HG03103 (cell line): ENCODE data around the gene ASTN2.
"Not testable (repeated sequence)": the region's sequence is repeated elsewhere in the genome, so short reads cannot be mapped to it uniquely, and the experiment has no call there.

Experiments used
- ATAC-seq: cut with Tn5 transposase; IDR thresholded peaks from one replicate; pipeline ENCODE4 v1.9.1; 2021; ENCODE audit warnings: low read depth; ENCODE audit not compliant: unreplicated experiment

Gene ASTN2

GRCh38 chr9:116693233-116693731 is 721.6 kb downstream of the ASTN2 start:
- ATAC-seq, result no peak

DNA sequence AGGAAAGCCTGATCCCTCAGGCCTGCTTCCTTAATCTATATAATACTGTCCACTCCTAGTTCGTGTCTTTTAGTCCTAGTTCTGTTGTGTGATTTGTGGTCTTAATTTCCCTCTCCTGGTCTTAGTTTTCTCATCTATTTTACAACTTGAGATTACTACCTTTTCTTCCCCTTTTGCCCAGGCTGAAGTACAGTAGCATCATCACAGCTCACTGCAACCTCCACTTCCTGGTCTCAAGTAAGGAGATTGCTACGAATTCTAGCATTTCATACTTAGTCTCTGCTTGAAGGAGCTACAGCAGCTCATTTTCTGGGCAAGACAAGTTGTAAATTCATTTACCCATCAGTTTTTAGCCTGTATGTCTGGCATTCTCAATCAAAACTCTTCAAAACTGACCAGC is 722.2 kb downstream of the ASTN2 start:
- no peak for ATAC-seq

DNA sequence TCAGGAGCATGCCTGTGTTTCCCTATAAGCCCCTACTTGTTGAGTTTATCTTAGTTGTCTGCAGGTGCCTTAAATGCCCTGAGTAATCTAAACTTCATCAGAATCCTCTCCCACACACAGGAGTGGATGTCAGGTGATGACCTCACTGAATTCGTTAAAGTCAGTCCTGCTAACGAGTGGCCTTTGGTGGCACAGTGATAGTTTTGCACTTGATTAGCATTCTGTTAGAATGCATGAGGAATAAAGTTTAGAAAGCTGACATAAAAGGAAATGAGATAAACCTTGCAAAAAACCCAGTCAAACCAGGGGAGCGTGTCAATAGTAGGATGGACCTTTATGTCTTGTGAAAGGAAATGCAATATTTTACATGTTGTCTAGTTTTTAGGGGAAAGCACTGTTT is 723.2 kb downstream of the ASTN2 start:
- ATAC-seq, result no peak

DNA sequence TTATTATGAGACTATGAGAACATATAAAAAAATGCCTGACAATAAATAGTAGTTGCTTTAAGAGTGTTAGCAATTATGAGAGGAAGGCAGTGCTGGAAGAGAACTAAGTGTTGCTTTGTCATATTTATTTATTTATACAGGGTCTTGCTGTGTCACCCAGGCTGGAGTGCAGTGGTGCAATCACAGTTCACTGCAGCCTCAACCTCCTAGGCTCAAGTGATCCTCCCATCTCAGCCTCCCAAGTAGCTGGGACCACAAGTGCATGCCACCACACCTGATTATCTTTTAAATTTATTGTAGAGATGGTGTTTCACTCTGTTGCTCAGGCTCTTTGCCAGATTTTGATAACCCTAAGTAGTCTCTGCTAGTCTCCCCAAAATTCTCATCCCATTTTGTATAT is 724.1 kb downstream of the ASTN2 start:
- ATAC-seq, result not testable (repeated sequence)

DNA sequence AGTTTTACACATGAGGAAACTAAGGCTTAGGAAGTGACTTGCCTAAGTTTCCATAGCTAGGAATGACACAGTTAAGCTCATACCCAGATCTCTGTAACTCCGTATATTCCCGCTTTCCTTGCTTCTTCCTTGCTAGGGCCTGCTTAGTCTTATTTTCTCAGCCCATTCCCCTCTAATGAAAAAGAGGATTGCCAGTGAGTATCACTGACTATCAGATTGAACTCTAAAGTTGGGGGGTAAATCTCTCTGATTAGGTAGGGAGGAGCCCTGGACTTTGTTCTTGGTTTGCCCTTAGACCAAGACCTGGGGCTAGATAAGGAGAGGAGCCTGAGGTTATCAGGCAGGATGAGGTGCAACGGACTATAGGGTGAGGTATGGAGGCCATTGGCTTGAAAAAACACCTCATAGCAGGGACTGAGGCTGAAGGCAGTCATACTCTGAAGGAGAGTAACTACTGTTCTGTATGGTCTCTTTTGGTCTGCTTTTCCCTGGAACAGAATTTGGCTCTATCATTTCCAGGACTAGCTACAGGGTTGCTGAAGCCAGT is 725.3 kb downstream of the ASTN2 start:
- no peak for ATAC-seq

DNA sequence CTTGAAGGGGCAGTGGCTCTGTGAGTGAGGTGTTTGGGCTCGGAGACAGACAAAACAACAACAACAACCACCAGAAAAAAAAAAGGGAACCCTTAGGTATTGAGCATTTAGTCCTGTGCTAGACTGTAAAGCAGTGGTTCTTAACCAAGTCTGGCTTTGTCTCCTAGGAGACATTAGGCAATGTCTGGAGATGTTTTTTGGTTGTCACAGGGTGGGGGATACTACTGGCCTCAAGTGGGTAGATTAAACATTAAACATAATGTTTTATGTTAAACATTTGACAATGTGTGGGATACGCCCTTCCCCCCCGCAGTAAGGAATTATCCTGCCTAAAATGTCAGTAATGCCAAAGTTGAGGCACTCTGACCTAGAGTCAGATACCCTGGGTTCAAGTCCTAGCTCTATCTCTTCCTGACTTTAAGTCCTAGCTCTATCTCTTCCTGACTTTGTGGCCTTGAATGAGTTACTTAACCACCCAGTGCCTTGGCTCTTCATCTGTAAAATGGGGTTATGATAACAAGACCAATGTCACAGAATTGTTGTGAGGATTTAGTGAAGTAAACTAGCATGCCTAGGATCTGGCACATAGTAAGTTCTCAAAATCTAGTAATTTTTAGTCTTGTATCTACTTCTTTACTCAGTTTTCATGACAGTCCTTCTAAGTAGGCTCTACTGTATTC is 725.9 kb downstream of the ASTN2 start:
- no peak for ATAC-seq

DNA sequence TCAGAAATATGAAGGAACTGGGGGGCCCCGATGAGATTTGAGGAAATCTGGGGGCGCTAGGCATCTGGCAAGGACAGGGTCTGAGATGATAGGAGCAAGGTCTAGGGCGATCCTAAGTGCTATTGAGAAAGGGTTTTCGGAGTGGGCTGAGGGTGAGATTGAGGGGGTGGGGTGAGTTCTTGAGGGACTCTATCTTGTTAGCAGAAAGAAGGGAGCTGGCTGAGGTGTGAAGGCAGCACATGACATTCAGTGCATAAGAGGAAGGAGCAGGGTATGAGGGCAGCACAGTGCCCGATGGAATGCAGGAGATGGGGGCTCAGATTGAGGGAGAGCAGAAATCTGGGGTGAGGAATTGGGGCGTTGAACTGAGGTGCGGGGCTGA is 727.1 kb downstream of the ASTN2 start:
- ATAC-seq, result no peak

GRCh38 chr9:116687074-116687753 is 727.6 kb downstream of the ASTN2 start, which contains the start of gene TRIM32:
Gene TRIM32 (plus strand): TSS chr9:116687305. CDS start chr9:116697743, 10,438 bp downstream.
- peak; percentile 97 for ATAC-seq

DNA sequence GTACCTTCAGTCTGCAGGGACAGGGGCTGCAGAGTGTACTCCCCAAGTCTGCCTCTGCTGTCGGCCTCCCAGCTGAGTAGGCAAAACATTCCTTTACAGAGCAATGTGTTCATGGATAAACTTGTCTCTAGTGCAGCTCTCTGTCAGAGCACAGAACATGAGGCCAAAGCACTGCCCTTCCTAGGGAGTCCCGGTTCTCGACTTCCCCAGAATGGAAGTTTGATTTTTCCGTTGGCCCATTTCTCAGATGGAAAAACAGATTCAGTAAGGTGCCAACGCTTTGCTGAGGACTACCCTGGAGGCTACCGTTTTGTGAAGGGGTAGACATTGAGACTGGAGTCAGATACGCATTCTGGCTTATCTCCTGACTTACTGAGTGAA is 728.2 kb downstream of the ASTN2 start:
- peak; percentile 37 for ATAC-seq

- ATAC-seq, result no peak
Observed at GRCh38 chr9:116686135-116686534, 728.7 kb downstream of the ASTN2 start.

- ATAC-seq, result no peak
Observed at GRCh38 chr9:116685166-116685565, 729.7 kb downstream of the ASTN2 start.

DNA sequence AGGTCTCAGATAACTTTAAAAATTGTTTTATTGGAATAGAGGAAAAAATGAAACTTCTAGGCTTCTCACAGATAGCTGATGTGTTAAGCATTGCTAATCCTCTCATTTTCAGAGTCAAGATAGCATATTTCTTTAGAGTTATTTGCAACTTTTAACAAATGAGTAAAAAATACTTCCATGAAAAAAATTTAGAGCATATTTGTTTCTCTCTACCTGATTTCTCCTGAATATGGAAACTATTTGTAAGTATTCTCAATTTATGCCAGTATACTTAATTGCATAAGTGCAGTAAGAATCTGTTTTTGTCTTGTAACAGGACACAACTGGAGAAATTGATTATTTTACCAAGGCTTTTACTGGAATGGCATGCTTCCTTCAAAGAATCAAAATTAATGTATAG is 731.3 kb downstream of the ASTN2 start:
- no peak for ATAC-seq

- ATAC-seq, result no peak
Observed at GRCh38 chr9:116674210-116674980, 740.5 kb downstream of the ASTN2 start.

DNA sequence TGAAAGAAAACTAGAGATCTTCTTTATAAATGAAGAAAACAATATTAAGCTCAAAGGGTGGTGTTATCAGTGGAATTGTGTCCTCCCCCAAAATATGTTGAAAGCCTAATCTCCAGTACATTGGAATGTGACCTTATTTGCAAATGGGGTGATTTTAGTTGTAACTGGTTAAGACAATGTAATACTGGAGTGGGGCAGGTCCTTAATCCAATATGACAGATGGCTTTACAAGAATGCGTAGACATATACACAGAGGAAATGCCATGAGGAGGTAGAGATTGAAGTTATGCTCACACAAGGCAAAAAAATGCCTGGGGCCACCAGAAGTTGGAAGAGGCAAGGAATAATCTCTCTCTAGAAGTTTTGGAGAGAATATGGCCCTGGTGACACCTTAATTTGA is 741.5 kb downstream of the ASTN2 start:
- no peak for ATAC-seq

GRCh38 chr9:116671605-116672004 is 743.3 kb downstream of the ASTN2 start:
- ATAC-seq, result no peak

DNA sequence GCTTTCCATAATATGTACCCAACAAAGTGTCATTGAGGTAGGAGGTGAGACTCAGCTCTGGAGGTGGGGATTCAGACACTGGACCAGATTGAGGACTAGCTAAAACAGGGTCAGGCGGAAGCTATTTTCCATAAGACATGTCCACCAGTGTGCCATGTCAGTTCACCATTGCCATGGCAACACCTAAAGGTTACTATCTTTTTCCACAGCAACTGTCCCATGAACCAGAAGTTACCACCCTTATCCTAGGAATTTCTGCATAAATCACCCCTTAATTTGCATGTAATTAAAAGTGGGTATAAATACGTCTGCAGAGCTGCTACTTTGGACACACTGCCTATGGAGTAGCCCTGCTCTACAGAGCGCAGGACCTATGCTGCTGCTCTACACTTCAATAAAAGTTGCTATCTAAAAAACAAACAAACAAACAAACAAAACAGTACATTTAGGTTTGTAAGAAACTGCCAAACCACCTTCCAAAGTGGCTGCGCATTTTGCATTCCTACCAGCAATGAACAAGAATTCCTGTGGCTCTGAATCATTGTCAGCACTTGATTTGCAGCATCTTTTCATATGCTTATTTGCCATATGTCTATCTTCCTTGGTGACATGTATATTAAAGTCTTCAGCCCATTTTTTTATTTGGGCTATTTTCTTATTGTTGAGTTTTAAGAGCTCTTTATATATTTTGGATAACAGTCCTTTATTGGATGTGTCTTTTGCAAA is 745.7 kb downstream of the ASTN2 start:
- ATAC-seq, result no peak

GRCh38 chr9:116663581-116663980 is 751.3 kb downstream of the ASTN2 start:
- ATAC-seq, result no peak

DNA sequence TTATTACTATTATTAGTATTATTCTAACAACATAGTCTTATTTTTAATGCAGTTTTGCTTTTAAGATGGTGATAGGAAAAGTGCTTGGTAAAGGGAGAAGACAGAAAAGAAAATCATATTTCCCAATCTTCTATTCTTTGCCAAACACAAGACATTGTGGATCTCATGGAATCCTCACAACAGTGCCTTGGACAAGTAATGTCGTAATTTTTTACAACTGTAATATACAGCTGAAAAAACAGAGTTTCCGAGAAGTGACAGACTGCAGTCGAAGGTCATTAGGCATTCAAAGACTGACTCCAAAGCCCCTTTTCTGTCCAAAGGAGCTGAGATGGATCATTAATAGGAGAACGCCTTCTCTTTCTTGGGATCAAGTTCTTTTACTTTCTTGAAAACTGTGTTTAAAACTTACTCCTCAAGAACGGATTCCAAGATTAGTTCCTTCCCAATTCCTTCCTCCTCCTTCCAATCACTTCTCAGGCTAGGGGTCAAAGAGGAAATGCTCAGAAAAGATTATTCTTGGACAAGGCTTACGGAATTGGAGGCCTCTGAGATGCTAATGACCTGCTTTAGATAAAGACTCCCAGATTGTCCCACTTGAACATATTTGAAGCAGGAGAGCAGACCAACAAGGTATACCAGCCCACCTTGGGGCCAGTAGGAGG is 752.1 kb downstream of the ASTN2 start:
- ATAC-seq, result no peak

- ATAC-seq, result peak; percentile 76
Observed at GRCh38 chr9:116661037-116661954, 753.6 kb downstream of the ASTN2 start.
